Stimulated activated CD4-positive, alpha-beta T cell treated with anti-CD3 and anti-CD28 coated beads, Interleukin-1b, Interleukin-23, amount 100 ng/mL, for 24 hours (primary cell): ENCODE results near the gene CHCHD6.
"Not testable (repeated sequence)": the region's sequence is repeated elsewhere in the genome, so short reads cannot be mapped to it uniquely, and the experiment has no call there.

ENCODE experiments used
- DNase-seq, 4 experiments: peaks; one replicate each; pipeline ENCODE4 v3.0.0-alpha.2; 2020; ENCODE audit warnings: low read depth in 4 of 4, low spot score in 1 of 4

CHCHD6 gene

GRCh38 chr3:126765187-126766069 is 61.4 kb downstream of the CHCHD6 start:
- no peak for DNase-seq

- no peak for DNase-seq
These were observed 62.6 kb downstream of the CHCHD6 start for GRCh38 chr3:126766653-126767052.

DNA sequence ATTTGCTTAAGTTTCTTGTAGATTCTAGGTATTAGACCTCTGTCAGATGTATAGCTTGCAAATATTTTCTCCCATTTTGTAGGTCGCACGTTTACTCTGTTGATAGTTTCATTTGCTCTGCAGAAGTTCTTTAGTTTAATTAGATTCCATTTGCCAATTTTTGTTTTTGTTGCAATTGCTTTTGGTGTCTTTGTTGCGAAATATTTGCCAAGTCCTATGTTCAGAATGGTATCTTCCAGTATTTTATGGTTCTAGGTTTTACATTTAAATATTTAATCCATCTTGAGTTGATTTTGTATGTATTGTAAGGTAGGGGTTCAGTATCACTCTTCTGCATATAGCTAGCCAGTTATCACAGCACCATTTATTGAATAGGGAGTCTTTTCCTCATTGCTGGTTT is 64.9 kb downstream of the CHCHD6 start:
- no peak for DNase-seq

- DNase-seq: no peak
These were observed 66.1 kb downstream of the CHCHD6 start for GRCh38 chr3:126770096-126770495.

DNA sequence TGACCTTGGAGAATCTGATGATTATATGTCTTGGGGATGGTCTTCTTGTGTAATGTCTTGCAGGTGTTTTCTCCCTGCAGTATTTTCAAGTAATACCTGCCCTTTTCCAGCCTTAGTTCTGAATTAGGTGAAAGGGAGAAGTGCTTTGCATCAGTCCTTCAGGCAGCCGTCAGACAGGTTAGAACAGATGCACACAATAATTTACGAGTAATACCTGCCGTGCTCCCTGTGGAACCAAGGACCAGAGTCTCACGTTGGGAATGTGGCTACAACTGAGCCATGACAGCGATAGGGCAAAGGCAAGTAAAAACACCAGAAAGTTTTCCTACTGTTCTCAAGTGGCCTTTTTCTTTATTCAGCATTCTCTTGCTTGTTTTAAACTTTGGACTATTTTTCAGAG is 69.1 kb downstream of the CHCHD6 start:
- DNase-seq: no peak

DNA sequence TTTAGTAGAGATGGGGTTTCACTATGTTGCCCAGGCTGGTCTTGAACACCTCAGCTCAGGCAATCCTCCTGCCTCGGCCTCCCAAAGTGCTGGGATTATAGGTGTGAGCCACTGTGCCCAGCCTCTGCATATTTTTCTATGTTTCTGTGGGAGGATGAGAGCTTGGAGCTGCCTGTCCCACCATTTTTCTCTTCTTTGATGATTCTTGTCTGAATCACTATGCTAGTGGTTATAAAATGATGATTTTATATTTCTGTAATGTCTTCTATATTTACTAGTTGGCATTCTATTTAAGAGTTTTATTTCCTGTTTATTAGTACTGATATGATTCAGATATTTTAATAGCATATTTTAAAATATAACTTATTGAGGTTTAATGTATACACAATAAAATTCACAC is 69.7 kb downstream of the CHCHD6 start:
- no peak for DNase-seq

GRCh38 chr3:126777366-126777765 is 73.3 kb downstream of the CHCHD6 start:
- no peak for DNase-seq

GRCh38 chr3:126780666-126781065 is 76.6 kb downstream of the CHCHD6 start:
- DNase-seq: no peak

DNA sequence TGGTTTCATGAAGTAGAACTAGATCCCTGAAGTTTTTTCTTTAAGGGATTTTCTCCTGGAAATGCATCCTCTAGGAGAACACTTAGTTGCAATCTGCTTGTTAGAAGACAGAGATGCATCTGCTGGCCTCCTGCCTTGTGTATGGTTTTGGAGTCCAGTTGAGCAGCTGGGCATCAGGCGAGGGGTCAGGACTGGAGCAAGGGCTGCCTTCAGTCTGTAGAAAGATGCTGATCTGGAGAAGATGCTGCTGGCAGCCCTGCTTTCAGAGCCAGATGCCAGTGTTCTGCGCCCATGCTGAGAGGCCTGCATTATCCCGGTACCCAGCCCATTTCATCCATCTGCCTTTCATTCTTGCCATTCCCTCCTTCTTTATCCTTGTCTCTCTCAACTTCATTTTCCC is 77.4 kb downstream of the CHCHD6 start:
- no peak for DNase-seq

DNA sequence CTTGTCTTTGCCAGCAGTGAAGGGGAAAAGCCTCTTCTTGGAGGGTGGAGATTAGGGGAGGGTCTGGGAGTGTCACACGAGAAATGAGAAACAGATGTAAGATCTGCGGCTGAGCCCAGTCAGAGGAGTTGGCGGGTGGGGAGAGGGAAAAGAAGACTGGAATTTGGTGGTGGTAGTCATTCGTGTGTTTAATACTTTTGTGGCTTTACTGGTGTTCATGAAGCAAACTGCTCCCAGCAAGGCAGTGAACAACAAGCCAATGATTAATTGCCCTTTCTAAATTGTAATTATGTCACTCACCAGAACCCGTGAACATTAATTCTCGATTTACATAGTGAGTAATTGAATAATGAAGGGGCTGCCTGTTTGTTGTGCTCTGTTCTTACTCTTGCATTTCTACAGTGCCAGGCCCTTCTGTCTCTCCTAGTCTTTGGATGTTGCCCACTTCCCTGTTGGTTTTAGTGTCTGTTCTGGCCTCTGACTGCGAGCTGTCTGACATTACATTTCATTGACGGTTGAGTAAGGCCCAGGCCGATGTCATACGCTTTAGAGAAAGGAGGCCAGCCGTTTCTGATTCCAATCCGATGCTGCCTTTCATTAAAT is 78.0 kb downstream of the CHCHD6 start:
- DNase-seq: no peak

- no peak for DNase-seq
These were observed 78.5 kb downstream of the CHCHD6 start for GRCh38 chr3:126782536-126782935.

DNA sequence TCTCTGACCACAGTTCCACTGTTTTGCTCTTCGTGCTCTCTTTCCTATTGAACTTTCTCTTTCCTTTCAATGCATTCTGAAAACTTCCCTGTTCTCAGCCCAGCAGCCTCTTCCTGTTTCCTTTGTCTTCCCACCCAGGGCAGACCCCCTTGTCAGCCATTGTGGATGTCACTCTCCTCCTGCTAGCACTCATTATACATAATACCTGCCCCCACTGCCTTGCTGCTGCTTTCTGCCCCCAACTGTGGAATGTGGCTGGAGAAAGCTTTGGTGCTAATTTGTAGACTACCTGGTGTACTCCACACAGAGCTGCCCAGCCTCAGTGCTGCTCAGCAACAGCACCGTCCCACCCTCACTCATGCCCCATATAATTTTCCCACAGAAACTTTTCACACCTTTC is 80.2 kb downstream of the CHCHD6 start:
- no peak for DNase-seq

DNA sequence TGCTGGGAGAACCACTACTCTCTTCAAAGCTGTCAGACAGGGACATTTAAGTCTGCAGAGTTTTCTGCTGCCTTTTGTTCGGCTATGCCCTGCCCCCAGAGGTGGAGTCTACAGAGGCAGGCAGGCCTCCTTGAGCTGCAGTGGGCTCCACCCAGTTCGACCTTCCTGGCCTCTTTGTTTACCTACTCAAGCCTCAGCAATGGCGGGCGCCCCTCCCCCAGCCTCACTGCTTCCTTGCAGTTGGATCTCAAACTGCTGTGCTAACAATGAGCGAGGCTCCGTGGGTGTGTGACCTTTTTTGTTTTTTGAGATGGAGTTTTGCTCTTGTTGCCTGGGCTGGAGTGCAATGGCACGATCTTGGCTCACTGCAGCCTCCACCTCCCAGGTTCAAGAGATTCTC is 87.3 kb downstream of the CHCHD6 start:
- not testable (repeated sequence) for DNase-seq

GRCh38 chr3:126792998-126793397 is 89.0 kb downstream of the CHCHD6 start:
- DNase-seq: no peak

- DNase-seq: no peak
These were observed 93.5 kb downstream of the CHCHD6 start for GRCh38 chr3:126797563-126797962.

DNA sequence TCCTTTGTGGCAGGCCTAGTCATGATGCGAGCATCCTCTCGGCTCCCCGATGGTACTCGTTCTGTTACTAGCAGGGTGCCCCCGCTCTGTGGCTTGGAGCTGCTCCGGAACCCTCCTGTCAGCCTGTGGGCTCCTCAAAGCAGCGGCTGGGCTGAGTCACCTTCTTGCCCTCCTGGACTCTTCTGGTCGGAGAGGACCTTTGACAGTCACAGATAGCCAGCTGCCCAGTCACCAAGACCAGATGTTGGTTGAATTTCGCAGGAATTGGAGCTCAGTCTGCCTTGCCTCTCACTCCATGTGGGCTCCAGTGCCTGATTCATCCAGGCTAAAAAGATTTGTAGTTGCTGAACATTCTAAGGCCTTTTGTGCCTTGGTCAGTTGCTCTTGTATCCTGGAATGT is 94.5 kb downstream of the CHCHD6 start:
- no peak for DNase-seq

DNA sequence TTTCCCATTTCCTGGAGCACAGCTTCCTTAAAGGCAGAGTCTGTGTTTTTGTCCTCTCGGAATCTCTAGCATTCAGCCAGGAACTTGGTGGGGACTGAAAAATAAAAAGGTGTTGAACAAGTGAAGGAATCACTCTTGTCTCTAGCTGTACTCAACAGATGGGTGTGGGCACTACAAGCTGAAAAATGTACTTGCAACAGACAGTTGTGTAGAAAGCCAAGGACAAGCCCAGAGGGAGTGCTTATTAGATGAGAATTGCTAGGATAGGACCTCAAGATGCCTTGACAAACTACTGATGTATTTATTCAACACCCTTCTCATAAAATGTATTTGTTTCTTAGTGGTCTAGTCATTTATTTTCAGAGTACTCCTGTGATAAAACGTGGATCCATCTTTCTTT is 95.1 kb downstream of the CHCHD6 start:
- no peak for DNase-seq

DNA sequence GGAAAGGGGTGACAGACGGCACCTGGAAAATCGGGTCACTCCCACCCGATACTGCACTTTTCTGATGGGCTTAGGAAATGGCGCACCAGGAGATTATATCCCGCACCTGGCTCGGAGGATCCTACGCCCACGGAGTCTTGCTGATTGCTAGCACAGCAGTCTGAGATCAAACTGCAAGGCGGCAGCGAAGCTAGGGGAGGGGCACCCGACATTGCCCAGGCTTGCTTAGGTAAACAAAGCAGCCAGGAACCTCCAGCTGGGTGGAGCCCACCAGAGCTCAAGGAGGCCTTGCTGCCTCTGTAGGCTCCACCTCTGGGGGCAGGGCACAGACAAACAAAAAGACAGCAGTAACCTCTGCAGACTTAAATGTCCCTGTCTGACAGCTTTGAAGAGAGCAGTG is 97.3 kb downstream of the CHCHD6 start:
- not testable (repeated sequence) for DNase-seq

GRCh38 chr3:126807795-126808194 is 103.8 kb downstream of the CHCHD6 start:
- DNase-seq: no peak

DNA sequence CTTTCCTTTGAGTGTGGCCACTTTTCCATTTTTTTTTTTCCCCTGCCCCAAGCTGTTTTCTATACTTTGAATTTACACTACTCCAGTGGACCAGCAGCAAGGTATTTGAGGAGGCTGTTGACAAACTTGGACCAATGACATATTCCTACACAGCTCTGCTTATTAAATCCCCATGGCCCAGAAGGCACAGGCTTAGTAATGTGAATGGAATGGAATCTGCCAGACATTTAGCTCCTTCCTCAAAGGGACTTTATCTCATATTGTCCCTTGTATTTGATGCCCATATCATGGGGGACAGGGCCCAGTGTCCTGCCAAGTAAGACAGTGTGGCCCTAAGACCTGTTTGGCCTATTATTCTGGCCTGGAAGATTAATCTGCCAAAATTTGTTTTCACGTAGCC is 107.5 kb downstream of the CHCHD6 start:
- no peak for DNase-seq

- DNase-seq: no peak
These were observed 112.3 kb downstream of the CHCHD6 start for GRCh38 chr3:126816298-126816697.

GRCh38 chr3:126816986-126817777 is 113.1 kb downstream of the CHCHD6 start:
- DNase-seq: no peak
